ENCODE data around the gene TBX2.
"Not testable (repeated sequence)": the region's sequence is repeated elsewhere in the genome, so short reads cannot be mapped to it uniquely, and the experiment has no call there.

The TBX2 gene

GRCh38 chr17:61415374-61416210 lies 15.9 kb downstream of the TBX2 start:
- DNase-seq: no peak

GRCh38 chr17:61416211-61416539 lies 16.5 kb downstream of the TBX2 start:
- no peak for DNase-seq

GRCh38 chr17:61416540-61417363 lies 17.1 kb downstream of the TBX2 start:
- no peak for DNase-seq

- DNase-seq: no peak
Observed at GRCh38 chr17:61418449-61418848, 18.8 kb downstream of the TBX2 start.

- no peak for DNase-seq
Observed at GRCh38 chr17:61419496-61420046, 19.9 kb downstream of the TBX2 start.

- no peak for DNase-seq
Observed at GRCh38 chr17:61420052-61420451, 20.4 kb downstream of the TBX2 start.

DNA sequence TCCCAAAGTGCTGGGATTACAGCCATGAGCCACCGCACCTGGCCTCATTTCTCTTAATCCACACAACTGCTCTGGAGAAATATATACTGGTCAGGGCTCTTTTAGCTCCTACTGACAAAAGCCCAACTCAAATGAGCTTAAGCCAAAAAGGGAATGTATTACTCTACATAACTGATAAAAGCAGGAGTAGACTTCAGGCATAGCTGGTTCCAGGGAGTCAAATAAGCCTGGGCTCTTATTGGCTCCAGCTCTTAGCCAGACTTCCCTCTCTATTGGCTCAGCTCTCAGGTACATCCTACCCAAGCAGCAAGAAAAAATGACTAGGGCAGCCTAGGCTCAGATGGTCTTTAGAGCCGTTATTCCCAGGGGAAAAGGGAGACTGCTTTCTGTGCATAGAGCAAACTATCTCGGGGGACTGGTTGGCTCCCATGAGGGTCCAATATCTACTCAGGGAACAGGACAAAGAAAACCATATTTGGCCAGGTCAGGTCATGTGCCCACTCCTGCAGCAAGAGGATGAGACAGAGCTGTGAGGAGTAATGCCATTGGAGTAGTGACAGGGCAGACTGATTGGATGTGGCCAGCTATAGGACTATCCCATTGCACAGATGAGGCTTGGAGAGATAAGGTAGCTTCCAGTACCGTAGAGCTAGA lies 21.2 kb downstream of the TBX2 start:
- DNase-seq: no peak

DNA sequence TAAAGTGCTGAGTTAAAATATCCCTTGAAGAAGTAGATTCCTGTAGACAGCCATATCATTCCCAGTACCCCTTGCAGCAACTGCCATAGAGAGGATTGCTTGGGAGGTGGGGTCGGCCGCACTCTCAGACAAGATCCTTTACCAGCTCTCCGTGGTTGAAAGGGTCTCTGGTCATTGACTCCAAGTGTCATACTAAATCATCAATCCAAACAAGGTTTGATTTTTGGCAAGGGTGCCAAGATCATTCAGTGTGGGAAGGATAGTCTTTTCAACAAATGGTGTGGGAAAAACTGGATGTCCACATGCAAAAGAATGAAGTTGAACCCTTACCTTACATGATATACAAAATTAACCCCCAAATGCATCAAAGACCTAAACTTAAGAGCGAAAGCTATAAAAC lies 21.8 kb downstream of the TBX2 start:
- DNase-seq: no peak

- no peak for DNase-seq
Observed at GRCh38 chr17:61422116-61422799, 22.6 kb downstream of the TBX2 start.

DNA sequence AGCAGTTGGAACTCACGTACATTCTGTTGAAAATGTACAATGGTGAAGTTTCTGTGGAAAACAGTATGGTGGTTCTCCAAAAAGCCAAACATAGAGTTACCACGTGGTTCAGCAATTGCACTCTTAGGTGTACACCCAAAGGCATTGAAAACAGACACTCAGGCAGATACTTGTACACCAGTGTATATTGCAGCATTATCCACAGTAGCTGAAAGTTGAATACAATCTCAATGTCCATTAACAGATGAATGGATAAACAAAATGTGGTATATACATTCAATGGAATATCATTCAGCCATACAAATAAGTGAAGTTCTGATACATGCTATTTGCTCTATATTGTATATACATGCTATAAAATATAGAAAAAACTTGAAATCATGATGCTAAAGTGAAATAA lies 23.2 kb downstream of the TBX2 start:
- no peak for DNase-seq

DNA sequence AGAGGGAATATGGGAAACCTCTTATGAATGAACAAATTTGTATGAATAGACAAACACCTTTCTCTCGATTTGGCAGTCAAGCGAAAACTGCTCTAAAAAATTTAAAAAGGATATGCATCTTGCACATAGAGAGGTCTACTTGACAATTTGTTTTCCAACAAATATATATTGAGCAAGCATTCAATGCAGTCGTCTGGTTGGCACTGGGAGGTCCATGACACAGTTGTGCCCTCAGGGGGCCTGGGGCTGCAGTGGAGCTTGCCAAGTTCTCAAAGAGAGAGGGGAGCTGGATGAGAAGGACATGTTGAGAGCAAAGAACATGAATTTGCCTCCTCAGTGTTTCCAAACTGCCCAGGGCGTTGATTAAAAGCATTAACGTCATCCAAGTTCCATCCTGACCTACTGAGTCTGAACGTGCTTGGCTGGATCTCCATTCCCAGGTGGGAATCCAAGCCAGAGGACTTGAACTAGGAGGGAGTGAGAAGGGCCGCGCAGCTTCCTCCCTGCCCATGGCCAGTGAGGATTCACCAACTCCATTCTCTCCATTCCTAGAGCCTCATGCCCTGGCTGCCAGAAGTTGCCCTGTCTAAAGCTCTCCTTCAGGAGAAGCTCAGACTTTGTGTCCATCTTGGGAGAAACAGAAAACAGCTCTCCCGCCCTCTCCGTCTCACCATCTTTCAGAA lies 24.5 kb downstream of the TBX2 start:
- DNase-seq: no peak

DNA sequence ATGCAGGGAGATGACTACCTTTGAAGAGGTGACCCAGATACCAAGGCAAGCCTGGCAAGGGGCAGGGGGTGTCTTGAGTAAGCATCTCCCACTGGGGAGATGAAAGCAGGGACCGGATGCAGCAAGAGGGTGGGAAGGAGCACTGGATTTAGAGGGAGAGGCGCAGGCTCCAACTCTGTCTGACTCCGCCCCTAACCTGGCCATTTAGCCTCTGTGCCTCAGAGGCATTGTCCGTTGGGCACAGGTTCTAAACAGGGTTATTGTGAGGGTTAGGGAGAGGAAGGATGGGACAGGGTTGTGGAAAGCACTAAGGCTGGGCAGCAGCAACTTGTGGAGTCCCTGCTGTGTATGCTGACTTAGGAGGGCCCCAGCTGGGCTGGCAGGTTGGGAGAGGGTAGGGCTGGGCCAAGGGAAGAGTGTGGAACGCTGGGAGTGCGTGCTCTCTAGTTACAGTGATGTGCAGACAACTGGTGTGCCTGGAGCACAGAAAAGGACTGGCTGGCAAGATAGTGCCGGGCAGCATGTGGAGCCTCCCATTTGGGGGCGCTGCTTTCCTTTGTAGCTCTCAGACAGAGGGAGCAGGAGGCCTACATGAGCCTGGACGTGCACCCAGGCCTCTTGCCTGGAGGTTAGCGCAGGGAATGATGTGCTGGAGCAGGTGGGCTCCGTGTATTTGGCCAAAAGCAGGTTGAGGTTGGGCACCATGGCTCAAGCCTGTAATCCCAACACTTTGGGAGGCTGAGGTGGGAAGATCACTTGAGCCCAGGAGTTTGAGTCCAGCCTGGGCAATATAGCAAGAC lies 26.2 kb downstream of the TBX2 start:
- no peak for DNase-seq

DNA sequence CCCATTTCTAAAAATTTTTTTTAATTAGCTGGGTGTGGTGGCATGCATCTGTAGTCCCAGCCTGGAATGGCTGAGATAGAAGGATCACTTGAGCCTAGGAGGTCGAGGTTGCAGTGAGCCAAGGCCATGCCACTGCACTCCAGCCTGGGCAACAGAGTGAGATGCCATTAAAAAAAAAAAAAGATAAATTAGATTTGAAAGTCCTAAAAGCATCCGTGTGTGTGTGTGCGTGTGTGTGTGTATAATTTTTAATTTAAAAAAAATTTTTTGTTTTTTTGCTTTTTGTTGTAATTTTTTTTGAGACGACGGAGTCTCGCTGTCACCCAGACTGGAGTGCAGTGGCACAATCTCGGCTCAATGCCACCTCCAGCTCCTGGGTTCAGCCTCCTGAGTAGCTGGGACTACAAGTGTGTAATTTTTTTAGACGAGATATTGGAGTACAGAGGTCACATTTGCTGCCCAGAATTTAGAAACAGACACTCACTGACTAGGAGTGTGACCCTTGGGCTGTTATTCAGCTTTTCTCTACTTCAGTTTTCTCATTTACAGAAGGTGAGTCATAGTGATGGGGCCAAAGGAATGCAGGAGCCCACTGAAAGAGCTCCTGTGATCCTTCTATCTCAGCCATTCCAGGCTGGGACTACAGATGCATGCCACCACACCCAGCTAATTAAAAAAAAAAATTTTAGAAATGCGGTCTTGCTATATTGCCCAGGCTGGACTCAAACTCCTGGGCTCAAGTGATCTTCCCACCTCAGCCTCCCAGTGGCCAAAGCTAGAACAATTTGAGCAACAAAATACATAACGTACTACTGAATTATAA lies 27.1 kb downstream of the TBX2 start:
- DNase-seq: no peak

- no peak for DNase-seq
Observed at GRCh38 chr17:61427567-61427966, 27.9 kb downstream of the TBX2 start.

DNA sequence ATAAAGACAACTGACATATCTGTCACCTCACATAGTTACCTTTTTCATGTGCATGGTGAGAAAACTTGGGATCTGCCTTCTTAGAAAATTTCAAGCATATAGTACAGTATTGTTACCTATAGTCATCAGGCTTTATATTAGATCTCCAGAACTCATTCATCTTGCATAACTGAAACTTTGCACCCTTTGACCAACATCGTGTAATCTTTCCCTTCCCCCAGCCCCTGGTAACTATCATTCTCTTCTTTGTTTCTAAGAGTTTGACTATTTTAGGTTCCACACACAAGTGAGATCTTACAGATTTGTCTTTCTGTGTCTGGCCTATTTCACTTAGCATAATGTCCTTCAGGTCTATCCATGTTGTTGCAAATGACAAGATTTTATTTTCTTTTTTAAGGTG lies 29.6 kb downstream of the TBX2 start:
- DNase-seq: no peak

DNA sequence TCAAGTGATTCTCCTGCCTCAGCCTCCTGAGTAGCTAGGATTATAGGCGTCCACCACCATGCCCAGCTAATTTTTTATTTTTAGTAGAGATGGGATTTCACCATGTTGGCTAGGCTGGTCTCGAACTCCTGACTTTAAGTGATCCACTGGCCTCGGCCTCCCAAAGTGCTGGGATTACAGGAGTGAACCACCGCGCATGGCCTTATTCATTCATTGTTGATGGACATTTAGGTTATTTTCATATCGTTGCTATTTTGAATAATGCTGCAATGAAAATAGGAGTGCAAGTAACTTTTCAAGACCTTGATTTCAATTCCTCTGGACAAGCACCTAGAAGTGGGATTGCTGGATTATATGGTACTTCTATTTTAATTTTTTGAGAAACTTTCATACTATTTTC lies 30.2 kb downstream of the TBX2 start:
- DNase-seq: not testable (repeated sequence)

GRCh38 chr17:61431594-61432311 lies 32.1 kb downstream of the TBX2 start:
- no peak for DNase-seq

GRCh38 chr17:61436273-61436672 lies 36.6 kb downstream of the TBX2 start:
- DNase-seq: no peak

DNA sequence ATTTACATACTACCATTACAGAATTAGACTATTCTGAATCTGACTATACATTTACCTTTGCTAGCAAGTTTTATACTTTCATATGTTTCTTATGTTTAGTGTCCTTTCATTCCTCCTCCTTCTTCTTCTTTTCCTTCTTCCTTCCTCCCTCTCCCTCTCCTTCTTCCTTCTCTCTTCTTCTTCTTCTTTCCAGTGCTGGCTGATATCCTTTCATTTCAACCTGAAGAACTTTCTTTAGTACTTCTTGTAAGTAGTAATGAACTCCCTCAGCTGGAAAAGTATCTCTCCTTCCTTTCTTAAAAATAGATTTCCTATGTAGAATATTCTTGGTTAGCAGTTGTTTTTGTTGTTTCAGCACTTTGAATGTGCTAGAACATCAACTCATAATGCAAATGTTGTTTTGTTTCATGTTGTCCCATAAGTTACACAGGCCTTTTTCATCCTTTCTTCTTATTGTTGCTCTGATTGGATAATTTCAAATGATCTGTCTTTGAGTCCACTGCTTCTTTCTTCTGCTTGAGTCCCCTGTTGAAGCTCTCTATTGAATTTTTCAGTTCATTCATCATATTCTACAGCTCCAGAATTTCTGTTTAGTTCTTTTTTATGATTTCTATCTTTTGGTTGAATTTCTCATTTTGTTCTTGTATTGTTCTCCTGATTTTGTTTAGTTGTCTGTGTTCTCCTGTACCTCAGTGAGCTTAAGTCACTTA lies 37.5 kb downstream of the TBX2 start:
- no peak for DNase-seq

Data from NCI-H446 treated with DMSO at 0.1 percent for 48 hours (cell line).